Measurements from ENCODE around the gene FANCI.

The FANCI gene

GRCh38 chr15:89299896-89300295 lies 56.1 kb downstream of the FANCI start:
- Histone ChIP-seq H3K4me3 (ENCODE audit: low read length) (no peak overlapping the region), H3K36me3 (replicated peaks; ENCODE audit: low read depth, low read length) (peaks cover 59% of the 10 kb centered on the region), H3K4me1 (ENCODE audit: low read length) (no peaks in the 10 kb centered on the region)

DNA sequence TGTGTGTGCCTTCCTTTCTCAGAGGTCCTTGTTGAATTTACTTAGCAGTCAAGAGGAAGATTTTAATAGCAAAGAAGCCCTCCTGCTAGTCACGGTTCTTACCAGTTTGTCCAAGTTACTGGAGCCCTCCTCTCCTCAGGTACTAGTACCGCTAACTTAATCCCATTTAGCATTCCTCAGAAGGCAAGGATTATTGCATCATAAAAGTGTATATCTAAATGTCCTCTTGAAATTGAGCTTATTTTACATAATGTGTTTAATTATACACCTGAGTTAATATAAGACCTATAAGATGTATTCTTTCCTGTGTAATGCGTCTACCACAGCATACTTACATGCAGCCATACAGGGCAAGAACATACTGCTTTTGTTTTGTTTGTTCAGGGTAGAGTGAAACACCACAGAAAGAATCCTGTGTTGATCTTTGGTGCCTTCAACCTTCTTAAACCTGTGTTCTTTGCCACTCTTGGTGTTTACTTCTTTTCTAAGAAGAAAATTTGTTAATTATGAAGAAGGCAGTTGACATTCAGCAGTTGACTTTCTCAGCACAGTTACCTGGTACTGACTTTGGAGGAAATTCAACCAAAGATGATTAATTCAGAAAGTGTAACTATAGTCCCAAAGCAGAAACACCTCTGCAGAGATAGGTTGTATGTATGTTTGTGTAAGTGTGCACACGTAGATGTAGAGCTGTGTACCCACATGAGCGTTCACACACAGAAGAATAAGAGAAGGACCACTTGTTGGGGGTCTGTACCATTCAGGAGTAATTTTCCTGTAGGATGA lies 57.7 kb downstream of the FANCI start:
- Histone ChIP-seq H3K27me3 (ENCODE audit: low read depth, low read length) (no peaks in the 10 kb centered on the region), H3K4me1 (ENCODE audit: low read length) (no peaks in the 10 kb centered on the region), H3K27ac (ENCODE audit: low read length) (no peak overlapping the region), H2AFZ (ENCODE audit: low read depth, low read length) (no peak overlapping the region), H4K20me1 (ENCODE audit: insufficient read depth, low read length) (no peaks in the 10 kb centered on the region), H3K4me2 (ENCODE audit: low read length) (no peak overlapping the region), H3K9ac (ENCODE audit: low read length) (no peak overlapping the region), H3K9me3 (ENCODE audit: insufficient read depth, low read length) (no peaks in the 10 kb centered on the region), H3K4me3 (ENCODE audit: low read length) (no peak overlapping the region), H3K79me2 (ENCODE audit: low read length) (no peaks in the 10 kb centered on the region), H3K36me3 (replicated peaks; ENCODE audit: low read depth, low read length) (peaks cover 66% of the 10 kb centered on the region)
- TF ChIP-seq EZH2phosphoT487 (IDR thresholded peaks at IDR 0.05; ENCODE audit: low read depth) = no peak
- TF ChIP-seq, protein P1, sequence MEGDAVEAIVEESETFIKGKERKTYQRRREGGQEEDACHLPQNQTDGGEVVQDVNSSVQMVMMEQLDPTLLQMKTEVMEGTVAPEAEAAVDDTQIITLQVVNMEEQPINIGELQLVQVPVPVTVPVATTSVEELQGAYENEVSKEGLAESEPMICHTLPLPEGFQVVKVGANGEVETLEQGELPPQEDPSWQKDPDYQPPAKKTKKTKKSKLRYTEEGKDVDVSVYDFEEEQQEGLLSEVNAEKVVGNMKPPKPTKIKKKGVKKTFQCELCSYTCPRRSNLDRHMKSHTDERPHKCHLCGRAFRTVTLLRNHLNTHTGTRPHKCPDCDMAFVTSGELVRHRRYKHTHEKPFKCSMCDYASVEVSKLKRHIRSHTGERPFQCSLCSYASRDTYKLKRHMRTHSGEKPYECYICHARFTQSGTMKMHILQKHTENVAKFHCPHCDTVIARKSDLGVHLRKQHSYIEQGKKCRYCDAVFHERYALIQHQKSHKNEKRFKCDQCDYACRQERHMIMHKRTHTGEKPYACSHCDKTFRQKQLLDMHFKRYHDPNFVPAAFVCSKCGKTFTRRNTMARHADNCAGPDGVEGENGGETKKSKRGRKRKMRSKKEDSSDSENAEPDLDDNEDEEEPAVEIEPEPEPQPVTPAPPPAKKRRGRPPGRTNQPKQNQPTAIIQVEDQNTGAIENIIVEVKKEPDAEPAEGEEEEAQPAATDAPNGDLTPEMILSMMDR (IDR thresholded peaks at IDR 0.05; ENCODE audit: low read depth, low read length) = no peak

More at GRCh38 chr15:89299896-89300295, 56.1 kb downstream of the FANCI start:
- no peak overlapping the region for H3K4me2 ChIP-seq (ENCODE audit: low read length)
- no peaks in the 10 kb centered on the region for H3K27me3 ChIP-seq (ENCODE audit: low read depth, low read length)
- no peaks in the 10 kb centered on the region for H3K9me3 ChIP-seq (ENCODE audit: insufficient read depth, low read length)
- TF ChIP-seq EZH2phosphoT487 (IDR thresholded peaks at IDR 0.05; ENCODE audit: low read depth) = no peak
- TF ChIP-seq, protein P1 (IDR thresholded peaks at IDR 0.05; ENCODE audit: low read depth, low read length) = no peak
- H3K27ac ChIP-seq (ENCODE audit: low read length) = no peak overlapping the region
- H3K79me2 ChIP-seq (ENCODE audit: low read length) = no peaks in the 10 kb centered on the region
- no peak overlapping the region for H3K9ac ChIP-seq (ENCODE audit: low read length)
- no peaks in the 10 kb centered on the region for H4K20me1 ChIP-seq (ENCODE audit: insufficient read depth, low read length)
- no peak overlapping the region for H2AFZ ChIP-seq (ENCODE audit: low read depth, low read length)

DNA sequence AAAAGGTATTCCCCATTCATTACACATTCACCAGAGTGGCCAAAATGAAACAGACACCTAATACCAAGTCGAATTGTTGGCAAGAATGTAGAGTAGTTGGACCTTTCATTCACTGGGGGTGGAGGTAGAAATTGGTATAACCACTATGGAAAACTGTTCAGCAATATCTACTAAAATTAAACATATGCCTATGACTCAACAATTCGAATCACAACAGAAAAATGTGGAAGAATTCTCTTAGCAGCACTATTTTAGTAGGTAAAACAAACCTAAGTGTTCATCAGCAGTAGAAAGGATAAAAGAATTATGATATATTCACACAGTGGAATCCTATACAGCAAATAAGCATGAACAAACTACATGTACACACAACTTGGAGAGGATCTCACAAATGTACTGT lies 60.2 kb downstream of the FANCI start:
- Histone ChIP-seq H3K9me3 (ENCODE audit: insufficient read depth, low read length) (no peaks in the 10 kb centered on the region), H2AFZ (ENCODE audit: low read depth, low read length) (no peak overlapping the region), H3K79me2 (ENCODE audit: low read length) (no peaks in the 10 kb centered on the region), H3K4me1 (ENCODE audit: low read length) (no peaks in the 10 kb centered on the region), H3K4me2 (ENCODE audit: low read length) (no peak overlapping the region), H3K36me3 (replicated peaks; ENCODE audit: low read depth, low read length) (peaks cover 82% of the 10 kb centered on the region), H3K4me3 (ENCODE audit: low read length) (no peak overlapping the region), H3K9ac (ENCODE audit: low read length) (no peak overlapping the region), H4K20me1 (ENCODE audit: insufficient read depth, low read length) (no peaks in the 10 kb centered on the region), H3K27ac (ENCODE audit: low read length) (no peak overlapping the region), H3K27me3 (ENCODE audit: low read depth, low read length) (no peaks in the 10 kb centered on the region)
- TF ChIP-seq, protein P1 (IDR thresholded peaks at IDR 0.05; ENCODE audit: low read depth, low read length) = no peak
- TF ChIP-seq EZH2phosphoT487 (IDR thresholded peaks at IDR 0.05; ENCODE audit: low read depth) = no peak

DNA sequence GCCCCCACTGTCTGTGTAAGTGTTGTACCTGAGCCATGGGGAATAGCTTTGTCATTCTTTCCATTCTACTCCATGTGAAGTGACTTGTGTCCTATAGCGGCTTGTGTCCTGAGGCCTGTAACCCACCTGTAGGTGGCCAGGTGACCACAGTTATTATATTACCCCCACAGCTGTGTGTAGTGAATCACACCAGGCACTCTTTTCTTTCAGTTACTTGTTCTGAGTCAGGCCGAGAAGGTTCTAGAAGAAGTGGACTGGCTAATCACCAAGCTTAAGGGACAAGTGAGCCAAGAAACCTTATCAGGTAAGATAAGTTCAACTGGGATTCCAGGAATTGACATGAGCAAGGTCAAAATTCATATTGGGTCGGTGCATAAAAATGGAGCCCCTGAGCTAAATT lies 61.6 kb downstream of the FANCI start:
- Histone ChIP-seq H3K9me3 (ENCODE audit: insufficient read depth, low read length) (no peaks in the 10 kb centered on the region), H3K4me2 (ENCODE audit: low read length) (no peak overlapping the region), H3K27me3 (ENCODE audit: low read depth, low read length) (no peaks in the 10 kb centered on the region), H3K4me3 (ENCODE audit: low read length) (no peak overlapping the region), H2AFZ (ENCODE audit: low read depth, low read length) (no peak overlapping the region), H3K4me1 (ENCODE audit: low read length) (peaks cover 6% of the 10 kb centered on the region), H4K20me1 (ENCODE audit: insufficient read depth, low read length) (no peaks in the 10 kb centered on the region), H3K36me3 (replicated peaks; ENCODE audit: low read depth, low read length) (peaks cover 84% of the 10 kb centered on the region), H3K27ac (ENCODE audit: low read length) (no peak overlapping the region), H3K79me2 (ENCODE audit: low read length) (no peaks in the 10 kb centered on the region), H3K9ac (ENCODE audit: low read length) (no peak overlapping the region)
- TF ChIP-seq, protein P1 (IDR thresholded peaks at IDR 0.05; ENCODE audit: low read depth, low read length) = no peak
- no peak for TF ChIP-seq EZH2phosphoT487 (IDR thresholded peaks at IDR 0.05; ENCODE audit: low read depth)

Data from OCI-LY3 (cell line).